Fibroblast of the conjunctiva (primary cell): Measurements from ENCODE around the gene HMOX1.
"Not testable (repeated sequence)": the region's sequence is repeated elsewhere in the genome, so short reads cannot be mapped to it uniquely, and the experiment has no call there.

Source experiments
- DNase-seq: peaks from one replicate; pipeline ENCODE4 v3.0.0-alpha.2; 2010; ENCODE audit warnings: low read depth

Gene HMOX1

GRCh38 chr22:35434061-35434710 is 53.3 kb downstream of the HMOX1 start:
- no peak for DNase-seq

DNA sequence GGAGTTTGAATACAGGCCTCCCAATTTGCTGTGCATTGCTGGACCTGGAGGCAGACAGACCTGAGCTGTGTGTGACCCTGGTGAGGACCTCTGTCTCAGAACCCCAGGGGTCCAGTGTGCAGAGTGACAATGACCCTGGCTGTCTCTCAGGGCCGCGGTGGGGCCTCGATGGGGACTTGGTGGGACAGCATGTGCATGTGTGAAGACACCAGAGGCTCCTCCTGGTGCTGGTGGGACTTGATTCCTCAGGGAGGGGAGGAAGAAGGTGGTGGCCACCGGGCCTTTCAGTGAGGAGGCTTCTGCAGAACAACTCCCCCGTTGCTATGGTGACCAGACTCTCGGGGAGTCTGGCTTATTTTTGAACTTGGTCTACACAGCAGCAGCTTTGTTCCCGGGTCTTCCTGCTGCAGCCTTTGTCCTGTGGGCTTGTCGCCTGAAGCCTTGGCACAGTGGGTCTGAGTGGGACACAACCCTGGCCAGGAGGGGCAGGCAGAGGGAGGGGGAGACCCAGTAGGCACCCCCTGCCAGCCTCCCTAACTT is 54.4 kb downstream of the HMOX1 start:
- DNase-seq = no peak

DNA sequence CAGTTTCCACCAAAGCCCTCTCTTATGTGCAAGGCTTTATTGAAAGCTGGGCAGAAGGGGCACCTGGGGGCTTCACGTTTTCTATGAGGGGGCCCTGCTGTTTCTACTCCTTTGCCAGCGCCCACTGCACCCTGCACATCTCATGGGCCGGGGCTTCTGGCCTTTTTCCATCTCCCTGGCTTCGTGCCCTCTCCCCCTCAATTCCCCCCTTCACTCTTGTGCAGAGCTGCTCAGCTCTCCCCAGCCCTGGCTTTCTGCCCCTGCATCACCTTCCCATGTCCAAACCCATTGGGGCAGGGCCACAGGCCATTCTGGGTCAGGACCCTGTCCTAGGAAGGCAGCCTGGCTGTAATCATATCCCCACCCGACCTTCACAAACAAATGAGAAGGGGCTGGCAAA is 55.5 kb downstream of the HMOX1 start:
- DNase-seq = no peak

DNA sequence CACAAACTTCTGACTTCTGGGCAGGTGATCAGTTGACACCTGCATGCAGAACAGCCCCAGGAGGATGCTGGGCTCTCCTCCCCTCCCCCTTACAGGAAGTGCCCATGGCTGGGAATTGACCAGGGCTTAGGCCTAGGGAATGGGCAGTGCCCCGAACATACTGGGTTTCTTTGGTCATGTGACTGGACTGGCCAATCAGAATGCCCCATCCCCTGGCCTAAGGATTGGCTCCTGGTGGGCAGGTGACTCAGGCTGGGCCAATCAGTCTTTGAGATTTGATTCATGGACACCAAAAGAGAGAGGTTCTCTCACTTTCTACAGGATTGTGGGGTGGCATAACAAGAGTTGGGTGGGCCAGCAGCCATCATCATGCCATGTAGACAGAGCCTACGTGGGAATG is 56.2 kb downstream of the HMOX1 start:
- no peak for DNase-seq

DNA sequence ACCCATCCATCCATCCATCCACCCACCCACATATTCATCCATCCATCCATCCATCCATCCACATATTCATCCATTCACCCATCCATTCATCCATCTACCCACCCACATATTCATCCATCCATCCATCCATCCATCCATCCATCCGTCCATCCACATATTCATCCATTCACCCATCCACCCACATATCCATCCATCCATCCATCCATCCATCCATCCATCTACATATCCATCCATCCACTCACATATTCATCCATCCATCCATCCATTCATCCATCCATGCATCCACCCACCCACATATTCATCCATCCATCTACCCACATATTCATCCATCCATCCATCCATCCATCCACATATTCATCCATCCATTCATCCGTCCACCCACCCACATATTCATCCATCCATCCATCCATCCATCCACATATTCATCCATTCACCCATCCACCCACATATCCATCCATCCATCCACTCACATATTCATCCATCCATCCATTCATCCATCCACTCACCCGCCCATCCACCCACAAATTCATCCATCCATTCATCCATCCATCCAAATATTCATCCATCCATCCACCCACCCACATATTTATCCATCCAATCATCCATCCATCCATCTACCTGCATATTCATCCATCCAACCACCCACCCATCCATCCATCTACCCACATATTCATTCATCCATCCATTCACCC is 57.9 kb downstream of the HMOX1 start:
- not testable (repeated sequence) for DNase-seq

DNA sequence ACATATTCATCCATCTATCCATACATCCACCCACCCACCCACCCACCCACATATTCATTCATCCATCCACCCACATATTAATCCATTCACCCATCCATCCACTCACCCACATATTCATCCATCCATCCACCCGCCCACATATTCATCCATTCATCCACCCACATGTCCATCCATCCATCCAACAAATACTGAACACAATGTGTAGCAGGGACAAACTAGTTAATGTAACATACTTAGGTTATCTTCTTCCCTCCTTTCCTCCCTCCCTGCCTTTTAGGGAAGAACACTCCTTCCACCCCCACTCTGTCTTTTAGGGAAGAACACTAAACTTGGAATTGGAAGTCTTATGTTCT is 58.4 kb downstream of the HMOX1 start:
- DNase-seq = no peak

DNA sequence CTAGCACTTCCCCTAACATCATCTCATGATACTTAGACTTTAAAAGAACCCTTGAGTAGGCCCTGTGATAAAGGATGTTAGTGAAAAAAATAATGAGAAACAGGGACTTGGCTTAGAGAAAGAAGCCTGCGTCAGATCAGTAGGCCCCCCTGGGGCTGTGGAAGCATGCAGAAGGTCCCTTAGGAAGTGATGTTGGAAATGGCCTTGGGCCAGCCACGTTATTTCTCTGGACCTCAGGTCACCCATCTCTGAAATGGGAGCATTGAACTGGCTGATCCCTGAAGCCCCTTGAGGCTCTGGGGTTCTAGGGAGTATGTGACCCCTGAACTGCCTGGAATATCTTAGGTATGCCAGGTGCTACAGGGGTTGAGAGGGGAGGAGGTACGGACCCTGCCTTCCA is 59.2 kb downstream of the HMOX1 start:
- no peak for DNase-seq

DNA sequence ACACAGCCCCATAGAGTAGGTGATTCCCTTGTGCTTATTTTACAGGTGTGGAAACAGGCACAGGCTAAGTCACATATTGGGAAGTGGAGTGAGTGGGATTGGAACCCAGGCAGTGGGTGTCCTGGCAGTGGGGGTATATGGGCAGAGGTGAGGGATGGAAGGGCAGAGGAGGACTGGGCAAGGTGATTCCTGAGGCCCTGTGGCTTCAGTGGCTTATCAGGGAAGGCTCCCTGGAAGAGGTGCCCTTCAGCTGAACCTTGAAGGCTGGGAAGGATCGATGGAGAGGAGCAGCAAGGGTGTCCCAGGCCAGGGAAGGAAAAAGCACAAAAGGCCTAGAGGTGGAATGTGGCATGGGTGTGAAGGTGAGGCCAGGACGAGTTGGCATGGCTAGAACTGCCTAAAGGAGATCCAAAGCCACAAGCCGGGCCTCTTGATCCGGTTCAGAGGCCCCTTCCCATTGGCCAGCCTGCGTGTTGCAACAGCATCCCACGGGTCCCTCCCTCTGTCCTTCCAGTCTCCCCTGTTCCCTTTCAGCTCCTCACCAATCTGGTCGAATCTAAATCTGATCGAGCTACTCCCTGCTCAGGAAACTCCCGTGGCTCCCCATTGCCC is 60.7 kb downstream of the HMOX1 start:
- no peak for DNase-seq

GRCh38 chr22:35442471-35442870 is 61.6 kb downstream of the HMOX1 start:
- no peak for DNase-seq

GRCh38 chr22:35443338-35443737 is 62.4 kb downstream of the HMOX1 start:
- no peak for DNase-seq
